ENCODE results near the gene TOP1. TPM values are rescaled to one million over a fixed set of nuclear protein-coding genes. Genes with fewer than 3 reads are reported as not detected.

TOP1 gene
- polyA plus RNA-seq, 2 donors: 25.7 to 27.0 TPM

DNA sequence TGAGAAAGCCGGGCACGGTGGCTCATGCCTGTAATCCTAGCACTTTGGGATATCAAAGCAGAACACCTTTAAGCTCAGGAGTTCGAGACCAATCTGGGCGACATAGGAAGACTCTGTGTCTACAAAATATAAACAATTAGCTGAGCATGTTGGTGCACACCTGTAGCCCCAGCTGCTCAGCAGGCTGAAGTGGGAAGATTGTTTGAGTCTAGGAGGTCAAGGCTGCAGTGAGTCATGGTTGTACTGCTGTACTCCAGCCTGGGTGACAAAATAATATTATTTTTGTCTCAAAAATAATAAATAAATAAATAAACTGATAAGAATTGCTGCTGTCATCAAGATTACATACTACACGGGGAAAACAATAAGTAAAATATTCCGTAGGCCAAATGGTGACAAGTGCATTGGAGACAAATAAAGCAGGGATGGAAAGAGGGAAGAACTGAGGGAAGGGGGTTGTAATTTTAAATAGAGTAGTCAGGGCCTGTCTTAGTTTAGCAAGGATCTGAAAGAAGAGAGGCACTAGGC, 14.0 kb upstream of the TOP1 start:
- peaks cover 0 to 8% of the 10 kb centered on the region in 2 donors for H3K4me1 ChIP-seq (ENCODE audit: control insufficient read depth in 2 of 2, insufficient read depth in 2 of 2, low read length in 1 of 2)
- WGBS, 2 donors: 86 to 88% methylated on average over 6 of the region's 6 CpGs
- no peak overlapping the region for H3K27ac ChIP-seq (ENCODE audit: low read depth in 2 of 2, low read length in 1 of 2)
- H3K9me3 ChIP-seq (ENCODE audit: control insufficient read depth in 2 of 2, insufficient read depth in 1 of 2, low read depth in 1 of 2, low read length in 1 of 2): no peaks in the 10 kb centered on the region
- H3K27me3 ChIP-seq (ENCODE audit: control insufficient read depth in 1 of 2, insufficient read depth in 2 of 2, low read length in 2 of 2): no peaks in the 10 kb centered on the region
- no peak overlapping the region for H3K4me3 ChIP-seq (ENCODE audit: low read depth in 1 of 2, low read length in 2 of 2)
- no peaks in the 10 kb centered on the region for H3K36me3 ChIP-seq (ENCODE audit: control insufficient read depth in 2 of 2, insufficient read depth in 2 of 2, low read length in 1 of 2)

GRCh38 chr20:41017448-41018042, 11.1 kb upstream of the TOP1 start:
- no peaks in the 10 kb centered on the region for H3K9me3 ChIP-seq (ENCODE audit: control insufficient read depth in 2 of 2, insufficient read depth in 1 of 2, low read depth in 1 of 2, low read length in 1 of 2)
- no peaks in the 10 kb centered on the region for H3K36me3 ChIP-seq (ENCODE audit: control insufficient read depth in 2 of 2, insufficient read depth in 2 of 2, low read length in 1 of 2)
- 59 to 62% methylated on average over 3 of the region's 3 CpGs for WGBS, 2 donors
- peak overlapping the region; percentile 67 to 86 for H3K27ac ChIP-seq (ENCODE audit: low read depth in 2 of 2, low read length in 1 of 2)
- no peak overlapping the region for H3K4me3 ChIP-seq (ENCODE audit: low read depth in 1 of 2, low read length in 2 of 2)
- no peaks in the 10 kb centered on the region for H3K27me3 ChIP-seq (ENCODE audit: control insufficient read depth in 1 of 2, insufficient read depth in 2 of 2, low read length in 2 of 2)
- H3K4me1 ChIP-seq (ENCODE audit: control insufficient read depth in 2 of 2, insufficient read depth in 2 of 2, low read length in 1 of 2): peaks cover 0 to 6% of the 10 kb centered on the region in 2 donors

DNA sequence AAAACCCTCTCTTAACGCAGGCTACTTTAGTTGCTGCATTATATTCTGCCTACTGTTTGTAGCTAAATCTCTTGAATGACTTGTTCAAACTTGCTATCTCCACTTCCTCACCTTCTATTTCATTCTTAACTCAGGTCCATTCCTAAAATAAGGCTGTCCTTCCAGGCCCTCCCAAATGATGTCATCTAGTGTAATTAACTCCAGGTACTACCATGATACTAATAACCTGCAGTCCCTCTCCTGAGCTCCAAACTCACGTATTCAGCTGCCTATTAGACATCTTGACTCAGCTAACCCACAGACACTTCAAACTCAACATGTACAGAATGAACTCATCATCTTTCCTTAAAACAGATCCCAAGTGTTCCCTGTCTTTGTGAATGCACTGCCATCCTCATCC, 10.5 kb upstream of the TOP1 start:
- Histone ChIP-seq H3K27me3 (ENCODE audit: control insufficient read depth in 1 of 2, insufficient read depth in 2 of 2, low read length in 2 of 2) (no peaks in the 10 kb centered on the region), H3K27ac (ENCODE audit: low read depth in 2 of 2, low read length in 1 of 2) (peak overlapping the region; percentile 67 to 86), H3K4me3 (ENCODE audit: low read depth in 1 of 2, low read length in 2 of 2) (no peak overlapping the region), H3K4me1 (ENCODE audit: control insufficient read depth in 2 of 2, insufficient read depth in 2 of 2, low read length in 1 of 2) (peaks cover 0 to 2% of the 10 kb centered on the region in 2 donors), H3K9me3 (ENCODE audit: control insufficient read depth in 2 of 2, insufficient read depth in 1 of 2, low read depth in 1 of 2, low read length in 1 of 2) (no peaks in the 10 kb centered on the region), H3K36me3 (ENCODE audit: control insufficient read depth in 2 of 2, insufficient read depth in 2 of 2, low read length in 1 of 2) (no peaks in the 10 kb centered on the region)
- 44 to 63% methylated on average over 2 of the region's 2 CpGs for WGBS, 2 donors

- Histone ChIP-seq H3K36me3 (ENCODE audit: control insufficient read depth in 2 of 2, insufficient read depth in 2 of 2, low read length in 1 of 2) (no peaks in the 10 kb centered on the region), H3K4me1 (ENCODE audit: control insufficient read depth in 2 of 2, insufficient read depth in 2 of 2, low read length in 1 of 2) (no peaks in the 10 kb centered on the region), H3K27me3 (ENCODE audit: control insufficient read depth in 1 of 2, insufficient read depth in 2 of 2, low read length in 2 of 2) (no peaks in the 10 kb centered on the region), H3K27ac (ENCODE audit: low read depth in 2 of 2, low read length in 1 of 2) (no peak overlapping the region), H3K9me3 (ENCODE audit: control insufficient read depth in 2 of 2, insufficient read depth in 1 of 2, low read depth in 1 of 2, low read length in 1 of 2) (no peaks in the 10 kb centered on the region), H3K4me3 (ENCODE audit: low read depth in 1 of 2, low read length in 2 of 2) (no peak overlapping the region)
- WGBS, 2 donors: 78 to 90% methylated on average over 3 of the region's 3 CpGs
Observed at GRCh38 chr20:41023549-41023948, 5.1 kb upstream of the TOP1 start.

DNA sequence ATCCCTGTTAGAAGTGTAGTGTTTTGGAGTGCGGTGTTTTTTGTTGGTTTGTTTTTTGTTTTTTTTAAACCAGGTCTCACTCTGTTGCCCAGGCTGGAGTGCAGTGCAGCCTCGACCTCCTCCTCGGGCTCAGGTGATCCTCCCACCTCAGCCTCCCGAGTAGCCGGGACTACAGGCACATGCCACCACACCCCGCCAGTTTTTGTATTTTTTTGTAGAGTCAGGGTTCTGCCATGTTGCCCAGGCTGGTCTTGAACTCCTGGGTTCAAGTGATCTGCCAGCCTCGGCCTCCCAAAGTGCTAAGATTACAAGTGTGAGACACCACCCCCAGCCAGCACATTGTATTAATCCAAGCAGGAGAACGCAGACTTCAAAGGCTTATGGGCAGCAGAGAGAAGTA, 1.3 kb upstream of the TOP1 start:
- no peak overlapping the region for H3K4me3 ChIP-seq (ENCODE audit: low read depth in 1 of 2, low read length in 2 of 2)
- no peaks in the 10 kb centered on the region for H3K9me3 ChIP-seq (ENCODE audit: control insufficient read depth in 2 of 2, insufficient read depth in 1 of 2, low read depth in 1 of 2, low read length in 1 of 2)
- no peaks in the 10 kb centered on the region for H3K27me3 ChIP-seq (ENCODE audit: control insufficient read depth in 1 of 2, insufficient read depth in 2 of 2, low read length in 2 of 2)
- no peak overlapping the region for H3K27ac ChIP-seq (ENCODE audit: low read depth in 2 of 2, low read length in 1 of 2)
- 93 to 94% methylated on average over 8 of the region's 8 CpGs for WGBS, 2 donors
- peaks cover 0 to 2% of the 10 kb centered on the region in 2 donors for H3K36me3 ChIP-seq (ENCODE audit: control insufficient read depth in 2 of 2, insufficient read depth in 2 of 2, low read length in 1 of 2)
- peaks cover 0 to 2% of the 10 kb centered on the region in 2 donors for H3K4me1 ChIP-seq (ENCODE audit: control insufficient read depth in 2 of 2, insufficient read depth in 2 of 2, low read length in 1 of 2)

GRCh38 chr20:41027872-41028358, 707 bp upstream of the TOP1 start:
- H3K4me3 ChIP-seq (ENCODE audit: low read depth in 1 of 2, low read length in 2 of 2): peak overlapping the region; percentile 90 to 100
- peaks cover 0 to 2% of the 10 kb centered on the region in 2 donors for H3K36me3 ChIP-seq (ENCODE audit: control insufficient read depth in 2 of 2, insufficient read depth in 2 of 2, low read length in 1 of 2)
- H3K27me3 ChIP-seq (ENCODE audit: control insufficient read depth in 1 of 2, insufficient read depth in 2 of 2, low read length in 2 of 2): no peaks in the 10 kb centered on the region
- H3K27ac ChIP-seq (ENCODE audit: low read depth in 2 of 2, low read length in 1 of 2): peak overlapping the region in 1 of 2 donors; percentile 79
- peaks cover 0 to 2% of the 10 kb centered on the region in 2 donors for H3K4me1 ChIP-seq (ENCODE audit: control insufficient read depth in 2 of 2, insufficient read depth in 2 of 2, low read length in 1 of 2)
- WGBS, 2 donors: 31 to 37% methylated on average over 10 of the region's 10 CpGs
- no peaks in the 10 kb centered on the region for H3K9me3 ChIP-seq (ENCODE audit: control insufficient read depth in 2 of 2, insufficient read depth in 1 of 2, low read depth in 1 of 2, low read length in 1 of 2)

GRCh38 chr20:41029150-41029901, 704 bp downstream of the TOP1 start:
- peaks cover 0 to 4% of the 10 kb centered on the region in 2 donors for H3K4me1 ChIP-seq (ENCODE audit: control insufficient read depth in 2 of 2, insufficient read depth in 2 of 2, low read length in 1 of 2)
- H3K27me3 ChIP-seq (ENCODE audit: control insufficient read depth in 1 of 2, insufficient read depth in 2 of 2, low read length in 2 of 2): no peaks in the 10 kb centered on the region
- H3K4me3 ChIP-seq (ENCODE audit: low read depth in 1 of 2, low read length in 2 of 2): peak overlapping the region; percentile 90 to 100
- H3K36me3 ChIP-seq (ENCODE audit: control insufficient read depth in 2 of 2, insufficient read depth in 2 of 2, low read length in 1 of 2): peaks cover 0 to 2% of the 10 kb centered on the region in 2 donors
- H3K9me3 ChIP-seq (ENCODE audit: control insufficient read depth in 2 of 2, insufficient read depth in 1 of 2, low read depth in 1 of 2, low read length in 1 of 2): no peaks in the 10 kb centered on the region
- peak overlapping the region; percentile 95 to 98 for H3K27ac ChIP-seq (ENCODE audit: low read depth in 2 of 2, low read length in 1 of 2)
- WGBS, 2 donors: 1% methylated on average over 64 to 69 of the region's 69 CpGs

- no peaks in the 10 kb centered on the region for H3K27me3 ChIP-seq (ENCODE audit: control insufficient read depth in 1 of 2, insufficient read depth in 2 of 2, low read length in 2 of 2)
- H3K36me3 ChIP-seq (ENCODE audit: control insufficient read depth in 2 of 2, insufficient read depth in 2 of 2, low read length in 1 of 2): peaks cover 0 to 2% of the 10 kb centered on the region in 2 donors
- 10 to 14% methylated on average over 6 of the region's 6 CpGs for WGBS, 2 donors
- H3K4me1 ChIP-seq (ENCODE audit: control insufficient read depth in 2 of 2, insufficient read depth in 2 of 2, low read length in 1 of 2): peaks cover 0 to 4% of the 10 kb centered on the region in 2 donors
- H3K9me3 ChIP-seq (ENCODE audit: control insufficient read depth in 2 of 2, insufficient read depth in 1 of 2, low read depth in 1 of 2, low read length in 1 of 2): no peaks in the 10 kb centered on the region
- peak overlapping the region in 1 of 2 donors; percentile 90 for H3K4me3 ChIP-seq (ENCODE audit: low read depth in 1 of 2, low read length in 2 of 2)
- peak overlapping the region in 1 of 2 donors; percentile 95 for H3K27ac ChIP-seq (ENCODE audit: low read depth in 2 of 2, low read length in 1 of 2)
Observed at GRCh38 chr20:41030061-41030460, 1.4 kb downstream of the TOP1 start.

DNA sequence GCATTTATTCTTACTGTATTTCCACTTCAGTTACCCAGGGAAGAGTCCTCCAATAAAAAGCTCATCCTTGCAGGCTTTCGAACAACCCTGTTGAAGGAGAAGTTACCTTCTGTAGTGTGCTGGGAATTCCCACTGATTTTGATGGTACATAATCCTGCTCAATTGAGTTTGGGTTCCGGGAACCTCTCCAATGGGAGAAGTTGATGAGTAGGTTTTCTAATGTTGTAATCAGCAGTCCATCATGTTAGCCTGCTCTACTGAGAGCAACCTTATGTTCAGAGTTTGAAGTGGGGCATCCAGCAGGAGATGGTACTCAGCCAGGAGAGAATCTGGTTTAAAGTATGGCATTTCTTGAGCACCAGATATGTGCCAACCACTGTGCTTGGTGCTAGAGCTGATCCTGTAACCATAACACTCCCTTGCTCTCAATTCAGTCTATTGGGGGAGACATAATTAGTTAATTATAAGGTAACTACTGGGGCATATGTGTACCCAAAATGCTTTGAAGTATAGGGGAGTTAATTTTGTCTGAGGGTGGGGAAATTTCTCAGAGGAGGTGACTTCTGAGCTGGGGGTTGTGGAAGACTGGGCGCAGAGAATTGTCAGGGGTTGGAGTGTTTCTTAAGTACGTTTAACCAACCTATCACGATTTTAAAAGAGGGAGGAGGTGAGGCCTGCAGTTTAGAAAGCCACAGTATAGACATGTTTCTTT, 2.1 kb downstream of the TOP1 start:
- peak overlapping the region in 1 of 2 donors; percentile 13 for H3K27ac ChIP-seq (ENCODE audit: low read depth in 2 of 2, low read length in 1 of 2)
- H3K9me3 ChIP-seq (ENCODE audit: control insufficient read depth in 2 of 2, insufficient read depth in 1 of 2, low read depth in 1 of 2, low read length in 1 of 2): no peaks in the 10 kb centered on the region
- H3K4me1 ChIP-seq (ENCODE audit: control insufficient read depth in 2 of 2, insufficient read depth in 2 of 2, low read length in 1 of 2): peaks cover 0 to 4% of the 10 kb centered on the region in 2 donors
- H3K27me3 ChIP-seq (ENCODE audit: control insufficient read depth in 1 of 2, insufficient read depth in 2 of 2, low read length in 2 of 2): no peaks in the 10 kb centered on the region
- 45 to 46% methylated on average over 5 of the region's 5 CpGs for WGBS, 2 donors
- peak overlapping the region; percentile 11 to 90 for H3K4me3 ChIP-seq (ENCODE audit: low read depth in 1 of 2, low read length in 2 of 2)
- peaks cover 0 to 2% of the 10 kb centered on the region in 2 donors for H3K36me3 ChIP-seq (ENCODE audit: control insufficient read depth in 2 of 2, insufficient read depth in 2 of 2, low read length in 1 of 2)

Data from esophagus (tissue), 2 donors.